ENCODE results near the gene BDKRB2.

Gene BDKRB2

GRCh38 chr14:96204151-96205058 is at the start of gene BDKRB2:
Gene BDKRB2, plus strand, starts transcription at chr14:96204839. Its CDS starts 32,269 bp downstream, at chr14:96237108.
- no peak for FAIRE-seq

GRCh38 chr14:96154900-96155299 is 49.7 kb upstream of the BDKRB2 start:
- FAIRE-seq: no peak

GRCh38 chr14:96156804-96157760 is 47.6 kb upstream of the BDKRB2 start:
- no peak for FAIRE-seq

GRCh38 chr14:96158735-96159134 is 45.9 kb upstream of the BDKRB2 start:
- no peak for FAIRE-seq

- FAIRE-seq: no peak
Observed at GRCh38 chr14:96160076-96160912, 44.3 kb upstream of the BDKRB2 start.

GRCh38 chr14:96160913-96161310 is 43.7 kb upstream of the BDKRB2 start:
- no peak for FAIRE-seq

GRCh38 chr14:96161636-96162035 is 43.0 kb upstream of the BDKRB2 start:
- no peak for FAIRE-seq

- FAIRE-seq: no peak
Observed at GRCh38 chr14:96162265-96162664, 42.4 kb upstream of the BDKRB2 start.

GRCh38 chr14:96162741-96163140 is 41.9 kb upstream of the BDKRB2 start:
- FAIRE-seq: no peak

GRCh38 chr14:96164861-96165490 is 39.7 kb upstream of the BDKRB2 start:
- FAIRE-seq: no peak

GRCh38 chr14:96165493-96166436 is 38.9 kb upstream of the BDKRB2 start:
- FAIRE-seq: no peak

- no peak for FAIRE-seq
Observed at GRCh38 chr14:96166461-96167223, 38.0 kb upstream of the BDKRB2 start.

- FAIRE-seq: no peak
Observed at GRCh38 chr14:96167224-96168148, 37.2 kb upstream of the BDKRB2 start.

GRCh38 chr14:96168581-96168980 is 36.1 kb upstream of the BDKRB2 start:
- FAIRE-seq: no peak

- no peak for FAIRE-seq
Observed at GRCh38 chr14:96170961-96171592, 33.6 kb upstream of the BDKRB2 start.

- no peak for FAIRE-seq
Observed at GRCh38 chr14:96173636-96174475, 30.8 kb upstream of the BDKRB2 start.

- FAIRE-seq: no peak
Observed at GRCh38 chr14:96176275-96176674, 28.4 kb upstream of the BDKRB2 start.

Data from colon (tissue), 2 donors.